Kidney epithelial cell (primary cell): ENCODE measurements around the gene KLHL25. TPM values are rescaled to one million over a fixed set of nuclear protein-coding genes. Genes with fewer than 3 reads are reported as not detected.

ENCODE experiments used
- DNase-seq: peaks from one replicate; pipeline ENCODE4 v3.0.0-alpha.2; 2010; ENCODE audit warnings: low read depth
- H3K27me3 ChIP-seq: 2 replicates; pipeline ENCODE4 v1.6.0; 2011; ENCODE audit warnings: low read length; ENCODE audit not compliant: control insufficient read depth, insufficient read depth
- H3K36me3 ChIP-seq: 2 replicates; pipeline ENCODE4 v1.5.1; 2011; ENCODE audit warnings: low read length; ENCODE audit not compliant: control insufficient read depth, insufficient read depth
- H3K4me3 ChIP-seq: 2 replicates; pipeline ENCODE4 v1.5.1; 2011; ENCODE audit warnings: low read depth, mild to moderate bottlenecking, control low read depth, low read length
- total RNA-seq: library from RNA; depleted of rRNA; stranded (reverse); fragments of >200 nt; gene quantifications from 2 replicates; pipeline ENCODE4 v1.2.3, GENCODE V29; 2015
- TF ChIP-seq, protein P1 (sequence below): IDR thresholded peaks from 2 replicates; pipeline ENCODE4 v1.5.1; 2011; ENCODE audit warnings: mild to moderate bottlenecking, moderate library complexity, low read length, control low read depth, inconsistent platforms; ENCODE audit not compliant: insufficient read depth, poor library complexity, severe bottlenecking

The KLHL25 gene
- total RNA-seq, 1 donor from 2014 or later, result 14.8 TPM

DNA sequence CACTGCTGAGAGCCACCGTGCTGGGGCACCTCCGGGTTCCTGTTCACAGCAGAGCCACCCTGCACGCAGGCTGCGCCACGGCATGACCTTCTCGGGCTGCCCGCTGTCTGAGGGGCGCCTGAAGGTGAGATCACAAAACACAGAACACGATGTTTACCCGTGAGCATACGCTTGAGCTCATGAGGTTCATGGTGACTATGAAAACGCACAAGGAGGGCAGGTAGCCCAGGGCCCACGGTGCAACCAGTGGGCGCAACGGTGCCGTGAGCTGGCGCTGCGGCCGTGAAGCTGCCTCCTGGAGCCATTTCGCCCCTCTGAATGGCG, 36.1 kb downstream of the KLHL25 start:
- Histone ChIP-seq H3K4me3 (no peak overlapping the region), H3K27me3 (no peaks in the 10 kb centered on the region), H3K36me3 (no peaks in the 10 kb centered on the region)
- TF ChIP-seq, protein P1, sequence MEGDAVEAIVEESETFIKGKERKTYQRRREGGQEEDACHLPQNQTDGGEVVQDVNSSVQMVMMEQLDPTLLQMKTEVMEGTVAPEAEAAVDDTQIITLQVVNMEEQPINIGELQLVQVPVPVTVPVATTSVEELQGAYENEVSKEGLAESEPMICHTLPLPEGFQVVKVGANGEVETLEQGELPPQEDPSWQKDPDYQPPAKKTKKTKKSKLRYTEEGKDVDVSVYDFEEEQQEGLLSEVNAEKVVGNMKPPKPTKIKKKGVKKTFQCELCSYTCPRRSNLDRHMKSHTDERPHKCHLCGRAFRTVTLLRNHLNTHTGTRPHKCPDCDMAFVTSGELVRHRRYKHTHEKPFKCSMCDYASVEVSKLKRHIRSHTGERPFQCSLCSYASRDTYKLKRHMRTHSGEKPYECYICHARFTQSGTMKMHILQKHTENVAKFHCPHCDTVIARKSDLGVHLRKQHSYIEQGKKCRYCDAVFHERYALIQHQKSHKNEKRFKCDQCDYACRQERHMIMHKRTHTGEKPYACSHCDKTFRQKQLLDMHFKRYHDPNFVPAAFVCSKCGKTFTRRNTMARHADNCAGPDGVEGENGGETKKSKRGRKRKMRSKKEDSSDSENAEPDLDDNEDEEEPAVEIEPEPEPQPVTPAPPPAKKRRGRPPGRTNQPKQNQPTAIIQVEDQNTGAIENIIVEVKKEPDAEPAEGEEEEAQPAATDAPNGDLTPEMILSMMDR, result no peak
- DNase-seq, result no peak

DNA sequence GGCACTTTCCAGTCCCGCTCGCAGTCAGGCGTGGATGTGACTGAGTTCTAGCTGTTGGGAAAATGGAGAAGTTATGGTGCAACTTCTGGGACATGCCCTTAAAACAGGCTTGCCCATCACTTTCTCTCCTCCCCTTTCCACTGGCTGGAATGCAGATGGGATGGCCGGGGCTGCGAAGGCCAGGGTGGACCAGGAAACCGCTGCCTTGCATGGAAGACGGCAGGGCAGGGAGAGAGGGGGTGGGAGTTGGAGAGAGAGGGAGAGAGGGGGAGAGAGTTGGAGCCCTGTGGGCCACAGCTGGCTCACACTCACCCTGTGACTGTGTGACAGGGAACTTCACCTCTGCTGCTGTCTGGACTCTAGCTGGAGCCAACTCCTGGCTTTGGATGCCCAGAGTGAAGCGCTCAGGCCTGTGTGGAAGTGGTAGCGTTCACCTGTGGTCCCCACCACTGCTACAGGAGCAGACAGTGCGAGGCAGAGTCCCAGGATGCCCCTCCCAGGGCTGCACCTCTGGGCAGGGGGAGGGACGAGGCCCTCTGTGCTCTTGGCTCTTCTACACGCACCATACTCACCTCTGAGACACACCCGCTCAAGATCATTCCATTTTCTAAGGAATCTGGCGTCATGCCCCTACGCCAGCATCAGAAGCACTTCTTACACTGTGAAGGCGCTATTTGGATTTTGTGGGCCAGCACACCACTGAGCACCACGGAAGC, 36.6 kb downstream of the KLHL25 start:
- H3K27me3 ChIP-seq, result no peaks in the 10 kb centered on the region
- DNase-seq, result no peak
- no peaks in the 10 kb centered on the region for H3K36me3 ChIP-seq
- TF ChIP-seq, protein P1, result no peak
- no peak overlapping the region for H3K4me3 ChIP-seq

DNA sequence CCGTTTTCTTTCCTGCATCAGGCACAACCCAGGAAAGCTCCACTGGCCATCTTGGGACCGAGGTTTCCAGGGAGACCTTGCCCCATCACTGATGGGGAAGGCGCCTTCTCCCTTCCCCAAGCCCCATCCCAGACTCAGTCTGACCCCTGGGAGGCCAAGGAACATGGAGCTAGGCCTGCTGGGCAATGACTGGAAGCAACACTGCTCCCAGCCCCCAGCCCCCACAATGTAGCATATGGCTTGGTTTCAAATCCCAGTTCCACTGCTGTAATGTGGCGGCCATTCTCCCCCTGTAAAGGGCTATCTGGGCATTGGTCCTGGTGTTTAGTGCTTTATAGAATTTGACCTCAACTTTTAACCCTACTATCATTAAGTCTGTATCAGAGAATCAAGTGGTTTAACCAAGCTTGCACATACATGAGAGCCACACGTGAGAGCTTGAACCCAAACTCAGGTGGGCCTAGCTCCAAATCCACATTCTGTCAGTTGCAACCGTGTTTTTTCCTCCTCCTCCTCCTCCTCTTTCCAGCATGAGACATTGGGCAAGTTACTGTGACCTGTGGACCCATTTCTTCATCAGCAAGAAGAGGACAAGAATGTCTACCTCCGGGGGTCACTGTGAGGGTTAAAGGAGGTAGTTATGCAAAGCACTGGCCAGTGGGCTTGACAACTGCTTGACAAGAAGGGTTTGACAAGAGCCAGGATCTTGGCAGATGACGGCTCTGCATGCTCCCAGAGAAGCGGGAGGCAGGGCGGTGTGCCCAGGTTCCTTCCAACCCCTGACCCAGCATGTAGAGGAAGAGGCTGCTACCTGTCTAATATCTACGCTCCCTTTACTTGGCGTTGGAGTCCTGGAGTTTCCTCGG, 37.4 kb downstream of the KLHL25 start:
- Histone ChIP-seq H3K4me3 (no peak overlapping the region), H3K27me3 (no peaks in the 10 kb centered on the region), H3K36me3 (no peaks in the 10 kb centered on the region)
- TF ChIP-seq, protein P1, result no peak
- no peak for DNase-seq

DNA sequence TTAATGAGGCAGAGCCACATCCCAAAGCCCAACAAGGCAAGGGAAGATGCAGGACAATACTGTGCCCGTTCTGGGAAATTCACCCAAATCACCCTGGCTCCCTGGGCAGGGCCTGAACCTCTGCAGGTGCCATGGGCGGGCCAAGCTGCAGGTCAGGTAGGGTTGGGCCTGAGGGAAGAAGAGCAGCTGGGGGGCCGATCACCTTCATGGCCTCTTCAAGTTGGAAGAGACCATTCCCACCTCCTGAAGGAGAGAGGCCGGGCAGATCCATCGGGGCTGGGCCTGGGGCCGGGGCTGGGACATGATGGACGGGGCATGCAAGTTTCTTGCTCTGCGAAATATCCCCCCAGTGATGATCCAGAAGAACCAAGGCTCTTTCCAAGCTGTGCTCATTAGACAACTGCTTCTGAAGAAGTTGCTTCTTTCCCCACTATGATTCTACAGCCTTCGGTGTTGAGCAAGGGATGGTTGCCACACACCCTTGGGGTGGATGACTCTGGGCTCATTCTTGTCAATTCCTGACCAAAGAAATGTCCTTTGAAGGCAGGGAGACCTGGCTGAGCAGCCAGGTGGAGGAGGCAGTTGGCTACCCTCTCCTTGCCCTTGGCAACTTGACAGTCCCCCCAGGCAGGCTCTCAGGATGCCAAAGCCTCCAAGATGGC, 38.2 kb downstream of the KLHL25 start:
- no peaks in the 10 kb centered on the region for H3K27me3 ChIP-seq
- no peaks in the 10 kb centered on the region for H3K36me3 ChIP-seq
- no peak overlapping the region for H3K4me3 ChIP-seq
- TF ChIP-seq, protein P1, result no peak
- DNase-seq, result no peak

DNA sequence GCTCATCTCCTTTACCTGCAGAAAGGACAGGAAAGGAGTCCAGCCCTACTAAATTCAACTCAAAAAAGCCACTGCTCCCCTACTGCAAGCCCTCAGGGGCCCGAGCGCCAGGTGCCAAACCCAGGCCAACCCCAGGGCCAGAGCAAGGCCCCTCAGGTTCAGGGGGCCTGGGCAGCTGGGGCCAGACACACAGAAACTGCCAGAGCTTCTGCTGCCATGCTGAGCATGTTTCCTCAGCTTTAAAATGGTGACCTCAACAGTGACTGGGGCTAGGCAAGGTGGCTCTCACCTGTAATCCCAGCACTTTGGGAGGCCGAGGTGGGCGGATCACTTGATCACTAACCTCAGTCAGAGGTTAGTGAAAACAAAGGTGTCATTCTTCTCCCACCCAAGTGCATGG, 38.8 kb downstream of the KLHL25 start:
- Histone ChIP-seq H3K27me3 (no peaks in the 10 kb centered on the region), H3K4me3 (no peak overlapping the region), H3K36me3 (no peaks in the 10 kb centered on the region)
- TF ChIP-seq, protein P1, result no peak
- DNase-seq, result no peak
